ENCODE results near the gene RBM15B. TPM values are rescaled to one million over a fixed set of nuclear protein-coding genes. Genes with fewer than 3 reads are reported as not detected.

The RBM15B gene
- total RNA-seq, 1 donor from 2014 or later, result 30.0 TPM

DNA sequence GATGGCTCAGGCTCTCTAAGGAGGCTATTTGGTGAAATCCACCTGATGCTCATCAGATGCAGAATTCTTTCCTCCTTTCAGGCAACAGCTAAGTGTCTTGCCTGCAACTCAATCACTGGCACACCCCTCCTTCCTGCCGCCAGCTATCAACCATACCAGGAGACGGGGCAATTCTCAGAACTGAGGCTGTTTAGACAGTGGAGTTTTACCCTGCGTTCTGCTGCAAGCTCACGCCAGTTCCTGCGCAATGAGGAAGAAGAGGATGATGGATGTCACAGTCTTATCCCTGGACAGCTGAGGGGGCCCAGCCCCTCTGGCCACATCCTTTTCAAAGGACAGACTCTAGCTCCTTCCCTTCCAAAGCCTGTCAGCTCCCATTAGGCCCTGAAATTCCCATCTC is 13.0 kb upstream of the RBM15B start:
- no peak for DNase-seq (ENCODE audit: low spot score)

DNA sequence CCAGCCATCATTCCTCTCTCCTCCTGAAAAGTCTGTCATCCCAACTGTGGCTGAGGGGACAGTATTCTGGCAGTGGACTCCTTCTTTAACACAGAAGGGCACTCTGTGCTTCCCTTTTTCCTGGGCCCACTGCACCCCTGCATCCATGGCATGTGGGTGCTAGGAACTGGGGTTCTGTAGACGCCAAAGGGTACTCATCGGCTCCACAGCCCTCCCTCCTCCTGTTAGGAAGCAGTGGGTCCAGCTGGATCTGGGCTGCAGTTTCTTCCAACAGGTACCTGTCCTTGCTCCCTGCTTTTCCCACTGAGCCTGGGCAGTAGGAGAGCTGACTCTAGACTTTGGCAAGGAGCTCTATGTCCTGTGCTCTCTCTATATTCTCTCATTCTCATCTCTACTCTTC is 12.4 kb upstream of the RBM15B start:
- DNase-seq (ENCODE audit: low spot score), result no peak

- DNase-seq (ENCODE audit: low spot score), result no peak
Observed at GRCh38 chr3:51379301-51379700, 11.8 kb upstream of the RBM15B start.

DNA sequence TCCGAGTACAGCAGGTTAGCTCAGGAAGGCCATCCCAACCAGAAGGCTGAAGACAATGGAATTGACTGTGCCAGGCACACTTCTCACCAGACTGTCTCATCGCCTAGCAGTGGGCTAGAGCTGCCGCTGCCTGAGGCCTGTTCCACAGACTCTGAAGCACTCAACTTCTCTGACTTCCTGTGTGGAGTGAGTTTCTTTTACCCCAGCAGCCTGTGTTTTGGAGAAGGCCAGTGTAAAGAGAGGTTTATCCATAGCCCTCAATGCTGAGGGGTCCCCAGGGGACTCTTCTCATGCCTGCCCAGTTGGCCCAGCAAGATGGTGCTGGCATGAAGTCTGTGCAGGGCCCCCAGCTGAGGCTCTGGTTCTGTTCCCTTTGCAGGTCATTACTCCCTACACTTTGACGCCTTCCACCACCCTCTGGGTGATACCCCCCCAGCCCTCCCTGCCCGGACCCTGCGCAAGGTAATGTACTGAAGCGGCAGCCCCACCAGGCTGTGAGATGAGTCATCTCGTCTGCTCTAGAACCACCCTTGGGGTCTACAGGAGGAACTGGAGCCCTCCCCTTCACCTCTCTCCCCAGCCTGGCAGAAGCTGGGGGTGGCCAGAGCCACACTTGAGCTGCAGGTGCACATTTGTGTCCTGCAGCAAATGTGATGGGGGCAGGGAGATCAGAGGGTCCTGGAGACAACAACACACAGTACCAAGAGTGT is 11.2 kb upstream of the RBM15B start:
- no peak for DNase-seq (ENCODE audit: low spot score)

GRCh38 chr3:51380601-51381332 is 10.3 kb upstream of the RBM15B start:
- no peak for DNase-seq (ENCODE audit: low spot score)

GRCh38 chr3:51381333-51381705 is 9.8 kb upstream of the RBM15B start:
- DNase-seq (ENCODE audit: low spot score), result no peak

- no peak for DNase-seq (ENCODE audit: low spot score)
Observed at GRCh38 chr3:51382076-51382745, 8.9 kb upstream of the RBM15B start.

DNA sequence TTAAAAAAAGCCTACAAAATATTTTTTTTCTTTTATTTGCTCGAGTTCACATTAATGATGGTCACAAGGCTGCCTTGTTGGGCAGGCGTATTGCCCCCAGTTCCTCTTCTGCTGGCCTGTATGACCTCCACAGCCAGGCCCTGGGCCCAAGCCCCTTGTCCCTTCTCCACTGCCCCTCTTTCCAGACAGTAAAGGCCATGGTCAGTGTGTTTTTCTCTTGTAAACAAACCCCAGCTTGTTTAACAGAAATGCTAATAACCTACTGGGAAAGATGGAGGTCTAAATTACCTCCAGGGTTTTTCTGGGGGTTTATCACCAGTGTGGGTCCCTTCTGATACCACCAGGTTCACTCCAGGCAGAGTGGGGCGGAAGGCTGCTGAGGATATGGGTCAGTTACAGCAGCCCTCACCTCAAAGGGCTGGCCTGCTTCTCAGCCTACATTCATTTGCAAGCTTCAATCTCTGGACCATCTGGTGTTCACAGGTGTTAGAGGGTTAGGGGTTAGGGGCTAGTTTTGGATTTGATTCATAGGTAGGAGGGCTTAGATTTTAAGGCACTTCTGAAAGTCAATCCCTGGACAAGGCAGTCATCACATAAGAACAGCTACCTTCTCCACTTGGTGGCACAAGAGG is 8.0 kb upstream of the RBM15B start:
- no peak for DNase-seq (ENCODE audit: low spot score)

DNA sequence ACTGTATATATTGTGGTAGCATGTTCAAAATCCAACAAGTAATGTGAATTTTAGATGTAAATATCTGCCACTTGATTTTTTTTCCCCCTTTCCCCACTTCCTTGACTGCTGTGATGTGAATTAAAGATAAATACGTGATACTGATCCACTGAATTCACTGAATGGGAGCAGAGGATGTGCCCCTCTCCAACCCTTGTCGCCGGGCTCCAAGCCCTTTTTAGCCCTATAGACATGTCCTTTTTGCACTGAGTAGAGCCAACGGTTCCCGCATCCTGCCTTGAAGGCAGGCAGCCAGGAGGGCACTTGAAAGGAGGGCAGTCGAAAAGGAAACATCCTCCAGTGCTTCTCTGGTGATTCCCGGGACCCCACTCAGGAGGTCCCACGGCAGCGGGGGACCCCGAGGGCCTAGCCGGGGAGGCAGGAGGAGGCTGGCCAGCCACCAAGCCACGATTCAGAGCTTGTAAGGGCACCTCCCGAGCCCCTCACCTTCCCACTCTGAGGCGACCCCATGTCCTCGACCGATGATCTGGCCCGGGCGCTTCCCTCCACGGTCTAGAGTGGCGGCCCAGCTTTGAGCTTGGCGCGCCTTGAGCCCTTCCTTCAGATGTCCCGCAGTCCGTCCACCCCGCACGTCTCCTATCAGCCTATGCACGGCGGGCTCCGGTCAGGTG is 6.9 kb upstream of the RBM15B start:
- no peak for DNase-seq (ENCODE audit: low spot score)

GRCh38 chr3:51384726-51385473 is 6.2 kb upstream of the RBM15B start, which contains the start of gene MANF:
Gene MANF (plus strand): TSS chr3:51385291. CDS start chr3:51385343, 52 bp downstream.
- DNase-seq (ENCODE audit: low spot score), result peak; percentile 98

GRCh38 chr3:51385621-51386091 is 5.4 kb upstream of the RBM15B start:
- no peak for DNase-seq (ENCODE audit: low spot score)

GRCh38 chr3:51386159-51386851 is 4.8 kb upstream of the RBM15B start:
- DNase-seq (ENCODE audit: low spot score), result no peak

GRCh38 chr3:51386852-51387229 is 4.2 kb upstream of the RBM15B start:
- DNase-seq (ENCODE audit: low spot score), result no peak

GRCh38 chr3:51387281-51387680 is 3.8 kb upstream of the RBM15B start:
- peak; percentile 8 for DNase-seq (ENCODE audit: low spot score)

- peak; percentile 71 for DNase-seq (ENCODE audit: low spot score)
Observed at GRCh38 chr3:51388286-51389029, 2.6 kb upstream of the RBM15B start.

DNA sequence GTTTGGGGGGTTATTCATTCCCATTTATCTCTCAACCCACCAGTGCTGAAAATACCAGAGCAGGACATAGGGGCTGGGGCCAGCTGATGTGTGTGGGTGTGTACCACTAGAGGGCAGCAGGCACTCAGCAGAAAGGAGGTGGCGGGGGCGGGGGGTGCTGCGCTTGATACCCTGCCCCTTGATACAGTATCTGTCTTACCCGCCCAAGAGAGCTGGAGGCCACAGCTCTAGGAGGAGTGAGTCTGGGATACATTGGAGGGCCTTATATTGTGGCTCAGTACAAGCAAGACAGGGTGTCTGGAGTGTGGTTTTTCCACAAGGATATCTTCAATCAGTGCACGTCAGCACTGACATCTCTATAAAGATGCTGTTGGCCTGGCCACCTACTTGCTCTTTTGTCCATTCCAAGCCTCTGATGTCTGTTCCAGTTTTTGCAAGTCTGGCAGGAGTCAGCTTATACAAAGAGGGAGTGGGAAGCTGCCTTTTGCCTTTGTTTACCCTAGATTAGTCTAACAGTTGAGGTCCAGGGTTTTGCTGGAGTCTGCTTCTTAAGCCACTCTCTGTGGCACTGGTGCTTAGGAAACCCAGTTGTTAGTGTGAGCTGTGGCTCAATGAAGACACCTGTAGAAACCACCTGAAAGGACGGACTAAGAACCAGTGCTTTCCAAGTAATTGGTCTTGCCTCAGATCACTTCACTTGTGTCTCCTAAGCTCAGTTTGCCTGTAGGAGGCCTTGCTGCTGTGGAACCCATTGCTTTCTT is 1.5 kb upstream of the RBM15B start:
- peak; percentile 43 for DNase-seq (ENCODE audit: low spot score)

DNA sequence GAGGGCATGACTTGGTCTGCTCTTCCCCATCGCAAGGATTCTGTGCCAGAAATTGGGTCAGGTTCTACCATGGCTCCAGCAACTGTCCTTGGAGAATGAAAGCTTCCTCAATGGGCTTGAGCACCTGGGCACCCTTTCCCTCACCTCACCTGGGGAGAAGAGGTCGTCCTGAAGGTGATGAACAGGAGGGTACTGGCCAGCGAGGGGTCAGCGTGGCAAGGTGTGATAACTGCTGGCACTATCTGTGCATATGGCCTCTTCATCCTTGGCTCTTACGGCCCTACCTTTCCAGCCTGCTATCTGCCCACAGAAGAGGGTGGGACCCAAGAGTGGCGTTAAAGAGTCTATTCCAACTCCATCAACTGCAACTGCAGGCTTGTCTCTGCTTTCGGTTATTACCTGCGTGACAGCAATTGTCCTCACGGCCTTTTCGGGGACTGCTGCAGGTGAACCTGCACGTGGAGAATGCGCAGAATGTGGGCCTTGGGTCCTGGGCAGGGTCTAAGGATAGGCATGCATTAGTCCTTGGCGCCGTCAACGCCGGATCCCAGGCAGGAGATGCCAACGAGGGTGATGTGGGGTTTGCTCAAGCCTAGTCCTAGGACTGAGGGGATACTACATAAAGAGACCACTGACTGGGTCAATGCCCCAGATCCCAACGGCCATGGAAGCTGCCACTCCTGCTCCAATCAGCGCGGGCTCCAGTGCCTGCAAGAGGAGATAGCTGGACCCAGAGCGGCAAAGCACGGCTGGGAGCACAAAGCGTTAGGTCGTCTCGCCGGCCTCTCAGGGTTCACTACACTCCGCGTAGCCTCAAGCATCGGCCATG is 625 bp upstream of the RBM15B start:
- DNase-seq (ENCODE audit: low spot score), result no peak
